Stimulated activated CD8-positive, alpha-beta memory T cell treated with anti-CD3 and anti-CD28 coated beads, Interleukin-4, amount 100 ng/mL, for 1 hour (primary cell): ENCODE measurements around the gene GABRA5.

Experiments used
- DNase-seq, 2 donors: peaks; one replicate each; pipeline ENCODE4 v3.0.0-alpha.2; 2020; ENCODE audit warnings: low read depth in 2 of 2, low spot score in 1 of 2

The GABRA5 gene

GRCh38 chr15:26921433-26921832 lies 54.6 kb downstream of the GABRA5 start:
- no peak for DNase-seq

GRCh38 chr15:26926081-26926480 lies 59.2 kb downstream of the GABRA5 start:
- no peak for DNase-seq

GRCh38 chr15:26928051-26928450 lies 61.2 kb downstream of the GABRA5 start:
- DNase-seq: no peak

- no peak for DNase-seq
These were observed 62.7 kb downstream of the GABRA5 start for GRCh38 chr15:26929588-26929987.

GRCh38 chr15:26934848-26935247 lies 68.0 kb downstream of the GABRA5 start:
- no peak for DNase-seq

GRCh38 chr15:26935322-26935721 lies 68.5 kb downstream of the GABRA5 start:
- DNase-seq: no peak

GRCh38 chr15:26936502-26936901 lies 69.6 kb downstream of the GABRA5 start:
- no peak for DNase-seq

- DNase-seq: no peak
These were observed 70.3 kb downstream of the GABRA5 start for GRCh38 chr15:26937134-26937533.

GRCh38 chr15:26939398-26939797 lies 72.5 kb downstream of the GABRA5 start:
- no peak for DNase-seq

GRCh38 chr15:26941489-26941888 lies 74.6 kb downstream of the GABRA5 start:
- no peak for DNase-seq

- no peak for DNase-seq
These were observed 77.0 kb downstream of the GABRA5 start for GRCh38 chr15:26943866-26944265.

- no peak for DNase-seq
These were observed 78.2 kb downstream of the GABRA5 start for GRCh38 chr15:26945046-26945445.

- DNase-seq: no peak
These were observed 83.1 kb downstream of the GABRA5 start for GRCh38 chr15:26950001-26950400.

GRCh38 chr15:26954403-26954802 lies 87.5 kb downstream of the GABRA5 start:
- no peak for DNase-seq

- no peak for DNase-seq
These were observed 100.9 kb downstream of the GABRA5 start for GRCh38 chr15:26967719-26968269.

GRCh38 chr15:26968806-26969205 lies 101.9 kb downstream of the GABRA5 start:
- DNase-seq: no peak

GRCh38 chr15:26970712-26971210 lies 103.9 kb downstream of the GABRA5 start, which contains the start of gene GABRG3:
GABRG3 (plus strand) TSS chr15:26971181.
- DNase-seq: no peak

- no peak for DNase-seq
These were observed 104.6 kb downstream of the GABRA5 start for GRCh38 chr15:26971271-26972018.

- DNase-seq: no peak
These were observed 105.8 kb downstream of the GABRA5 start for GRCh38 chr15:26972636-26973035.

GRCh38 chr15:26974120-26974780 lies 107.4 kb downstream of the GABRA5 start:
- DNase-seq: no peak

- DNase-seq: no peak
These were observed 114.6 kb downstream of the GABRA5 start for GRCh38 chr15:26981492-26981891.

GRCh38 chr15:26983822-26984221 lies 117.0 kb downstream of the GABRA5 start:
- no peak for DNase-seq
